WTC11 (cell line): ENCODE results near the gene ABHD17B. TPM values are rescaled to one million over a fixed set of nuclear protein-coding genes. Genes with fewer than 3 reads are reported as not detected.

Source experiments
- ATAC-seq: fragments of 200-7000 bp; cut with Tn5 transposase; 2 replicates; pipeline ENCODE4 v1.10.0; 2021; ENCODE audit warnings: mild to moderate bottlenecking, moderate library complexity
- CTCF ChIA-PET: fragments of 300-600 bp; sonication (Branson Sonifier 250); formaldehyde crosslinking; loops from one replicate; lab custom pipeline; 2021; ENCODE audit warnings: antibody characterized with exemption; lab: Charles Lee
- POLR2A ChIA-PET: fragments of 350-600 bp; sonication (Branson Sonifier 250); formaldehyde crosslinking; loops from one replicate; lab custom pipeline; 2021; ENCODE audit warnings: antibody characterized with exemption; lab: Charles Lee
- DNase-seq: peaks from one replicate; pipeline ENCODE4 v3.0.0; 2021; ENCODE audit warnings: low spot score
- H3K27ac Mint-ChIP-seq: 2 replicates; pipeline ENCODE4 v1.8.0; 2021; ENCODE audit warnings: mixed read lengths
- H3K27me3 Mint-ChIP-seq: 2 replicates; pipeline ENCODE4 v1.8.0; 2021; ENCODE audit warnings: low read depth, mild to moderate bottlenecking, moderate library complexity, mixed read lengths
- H3K36me3 Mint-ChIP-seq: 2 replicates; pipeline ENCODE4 v1.8.0; 2021; ENCODE audit warnings: mixed read lengths
- H3K4me1 Mint-ChIP-seq: 2 replicates; pipeline ENCODE4 v1.8.0; 2022; ENCODE audit warnings: mixed read lengths
- H3K4me3 Mint-ChIP-seq: 2 replicates; pipeline ENCODE4 v1.8.0; 2021; ENCODE audit warnings: mild to moderate bottlenecking, moderate library complexity, mixed read lengths
- H3K9me3 Mint-ChIP-seq: 2 replicates; pipeline ENCODE4 v1.8.0; 2021; ENCODE audit warnings: mixed read lengths
- CDX4 ChIP-seq: fragments of 250-450 bp; sonication (Bioruptor Pico); IDR thresholded peaks from 2 replicates; pipeline ENCODE4 v1.9.0; 2021; ENCODE audit warnings: moderate library complexity, mild to moderate bottlenecking, inconsistent platforms, borderline replicate concordance
- CTCF ChIP-seq: fragments of 200-600 bp; IDR thresholded peaks from 2 replicates; pipeline ENCODE4 v1.8.0; 2022; ENCODE audit warnings: antibody characterized with exemption
- ERG ChIP-seq: fragments of 250-450 bp; sonication (Bioruptor Pico); IDR thresholded peaks from 2 replicates; pipeline ENCODE4 v1.8.0; 2021; ENCODE audit warnings: mild to moderate bottlenecking
- ESRRA ChIP-seq: sonication (generic); formaldehyde crosslinking; IDR thresholded peaks from 2 replicates; pipeline ENCODE4 v1.8.1; 2022; ENCODE audit warnings: mild to moderate bottlenecking, missing genetic modification reagents, borderline replicate concordance
- ETV6 ChIP-seq: sonication (generic); formaldehyde crosslinking; IDR thresholded peaks from 2 replicates; pipeline ENCODE4 v1.8.1; 2022; ENCODE audit warnings: mild to moderate bottlenecking, missing genetic modification reagents
- GRHL2 ChIP-seq: fragments of 250-450 bp; sonication (Bioruptor Pico); IDR thresholded peaks from 2 replicates; pipeline ENCODE4 v1.8.0; 2022; ENCODE audit warnings: mild to moderate bottlenecking, moderate library complexity; ENCODE audit not compliant: insufficient replicate concordance, severe bottlenecking
- MLX ChIP-seq: sonication (generic); formaldehyde crosslinking; IDR thresholded peaks from 2 replicates; pipeline ENCODE4 v1.8.1; 2023; ENCODE audit warnings: mild to moderate bottlenecking, missing genetic modification reagents, moderate library complexity
- MXD4 ChIP-seq: fragments of 250-450 bp; sonication (Bioruptor Pico); IDR thresholded peaks from 2 replicates; pipeline ENCODE4 v1.8.0; 2021; ENCODE audit warnings: mild to moderate bottlenecking, moderate library complexity, borderline replicate concordance
- NFATC4 ChIP-seq: fragments of 250-450 bp; sonication (Bioruptor Pico); IDR thresholded peaks from 2 replicates; pipeline ENCODE4 v1.9.0; 2021; ENCODE audit warnings: mild to moderate bottlenecking
- NFE2L1 ChIP-seq: sonication (generic); formaldehyde crosslinking; IDR thresholded peaks from 2 replicates; pipeline ENCODE4 v1.8.1; 2023; ENCODE audit warnings: missing genetic modification reagents
- PRDM15 ChIP-seq: sonication (generic); formaldehyde crosslinking; IDR thresholded peaks from 2 replicates; pipeline ENCODE4 v1.8.0; 2022; ENCODE audit warnings: missing genetic modification reagents
- PREB ChIP-seq: sonication (generic); formaldehyde crosslinking; IDR thresholded peaks from 2 replicates; pipeline ENCODE4 v1.8.1; 2022; ENCODE audit warnings: mild to moderate bottlenecking, missing genetic modification reagents, moderate library complexity, borderline replicate concordance
- ZBTB21 ChIP-seq: sonication (generic); formaldehyde crosslinking; IDR thresholded peaks from 2 replicates; pipeline ENCODE4 v1.8.1; 2023; ENCODE audit warnings: mild to moderate bottlenecking, missing genetic modification reagents, borderline replicate concordance
- ZNF138 ChIP-seq: sonication (generic); formaldehyde crosslinking; conservative IDR thresholded peaks from 2 replicates; pipeline ENCODE4 v1.8.1; 2022; ENCODE audit warnings: mild to moderate bottlenecking, moderate library complexity, missing genetic modification reagents
- ZNF263 ChIP-seq: sonication (generic); formaldehyde crosslinking; IDR thresholded peaks from 2 replicates; pipeline ENCODE4 v1.8.1; 2022; ENCODE audit warnings: low read depth, mild to moderate bottlenecking, moderate library complexity, missing genetic modification reagents
- ZNF317 ChIP-seq: sonication (generic); formaldehyde crosslinking; IDR thresholded peaks from 2 replicates; pipeline ENCODE4 v1.8.1; 2023; ENCODE audit warnings: low read depth, mild to moderate bottlenecking, moderate library complexity, missing genetic modification reagents, borderline replicate concordance
- ZNF512 ChIP-seq: sonication (generic); formaldehyde crosslinking; IDR thresholded peaks from 2 replicates; pipeline ENCODE4 v1.8.1; 2022; ENCODE audit warnings: missing genetic modification reagents, borderline replicate concordance
- total RNA-seq: library from RNA; stranded (reverse); gene quantifications from 3 replicates; pipeline ENCODE4 v1.2.3, GENCODE V29; 2021

ABHD17B gene
- total RNA-seq, 1 experiment from 2014 or later, result 56.6 TPM

GRCh38 chr9:71895117-71895516 is 15.9 kb downstream of the ABHD17B start:
- Mint-ChIP-seq H3K9me3 (no peaks in the 10 kb centered on the region), H3K27ac (0 out of 2 replicates have a peak overlapping the region, but pooled peaks have one; percentile 68), H3K36me3 (peaks cover 10% of the 10 kb centered on the region), H3K27me3 (no peaks in the 10 kb centered on the region), H3K4me1 (peaks cover 76% of the 10 kb centered on the region), H3K4me3 (no peak overlapping the region)
- no peak for DNase-seq
- no peak for ATAC-seq
- ChIA-PET CTCF (interaction anchor here (2.7 kb wide), 1 partner anchor 130 kb away, joined by 8 read pairs; no protein-coding TSS in a partner anchor), POLR2A (interaction anchor here (1.2 kb wide), 1 partner anchor 16 kb away, joined by 3 read pairs; the partner anchor contains the start of genes ABHD17B and C9orf85)
- no peak for TF ChIP-seq GRHL2 (CRISPR knock-in tag)
- TF ChIP-seq PRDM15 (CRISPR knock-in tag), result no peak

- no peak for TF ChIP-seq MXD4
- TF ChIP-seq ZNF138, result no peak
- TF ChIP-seq NFATC4 (CRISPR knock-in tag), result no peak
- no peak for TF ChIP-seq ZNF512 (CRISPR knock-in tag)
- TF ChIP-seq PREB (CRISPR knock-in tag), result no peak
- TF ChIP-seq MLX (CRISPR knock-in tag), result no peak
- ChIA-PET POLR2A (no interaction called here), CTCF (interaction anchor here (1.5 kb wide), 1 partner anchor 133 kb away, joined by 3 read pairs; no protein-coding TSS in a partner anchor)
- H3K4me1 Mint-ChIP-seq, result peaks cover 65% of the 10 kb centered on the region
- H3K27ac Mint-ChIP-seq, result peak overlapping the region; percentile 48
- ATAC-seq (no peak), DNase-seq (no peak)
- H3K9me3 Mint-ChIP-seq, result no peaks in the 10 kb centered on the region
- H3K36me3 Mint-ChIP-seq, result peaks cover 7% of the 10 kb centered on the region; the same call in 1 of the 2 replicates
- H3K27me3 Mint-ChIP-seq, result no peaks in the 10 kb centered on the region
- no peak overlapping the region for H3K4me3 Mint-ChIP-seq
These were observed 19.3 kb downstream of the ABHD17B start for GRCh38 chr9:71891557-71892189.

GRCh38 chr9:71890042-71890679 is 20.8 kb downstream of the ABHD17B start:
- DNase-seq, result no peak
- peaks cover 18% of the 10 kb centered on the region for H3K36me3 Mint-ChIP-seq
- no peaks in the 10 kb centered on the region; the same call in 1 of the 2 replicates for H3K9me3 Mint-ChIP-seq
- no peak overlapping the region for H3K4me3 Mint-ChIP-seq
- H3K27me3 Mint-ChIP-seq, result no peaks in the 10 kb centered on the region
- POLR2A ChIA-PET, result interaction anchor here (0.6 to 0.8 kb wide), 2 partner anchors 21 to 60 kb away, joined by 3 to 4 read pairs; partner anchors contain the start of genes ABHD17B and C9orf85
- ATAC-seq, result no peak
- H3K27ac Mint-ChIP-seq, result no peak overlapping the region
- CTCF ChIA-PET, result interaction anchor here (1.5 kb wide), 1 partner anchor 134 kb away, joined by 3 read pairs; no protein-coding TSS in a partner anchor
- H3K4me1 Mint-ChIP-seq, result peaks cover 50% of the 10 kb centered on the region
- TF ChIP-seq ESRRA (no peak), CTCF (no peak), ZNF317 (CRISPR knock-in tag) (no peak), NFE2L1 (CRISPR knock-in tag) (no peak), CDX4 (CRISPR knock-in tag) (no peak), ERG (CRISPR knock-in tag) (no peak), ZNF263 (CRISPR knock-in tag) (no peak), ETV6 (CRISPR knock-in tag) (no peak), ZBTB21 (CRISPR knock-in tag) (no peak)
